ENCODE results near the gene PMEPA1.

PMEPA1 gene

GRCh38 chr20:57672164-57672563 lies 37.7 kb downstream of the PMEPA1 start:
- DNase-seq: no peak

GRCh38 chr20:57671662-57672061 lies 38.2 kb downstream of the PMEPA1 start:
- no peak for DNase-seq

- DNase-seq: no peak
Observed at GRCh38 chr20:57671072-57671391, 38.8 kb downstream of the PMEPA1 start.

GRCh38 chr20:57670288-57671071 lies 39.3 kb downstream of the PMEPA1 start:
- DNase-seq: no peak

GRCh38 chr20:57669632-57670031 lies 40.2 kb downstream of the PMEPA1 start:
- no peak for DNase-seq

GRCh38 chr20:57667924-57668782 lies 41.7 kb downstream of the PMEPA1 start:
- no peak for DNase-seq

GRCh38 chr20:57667388-57667787 lies 42.4 kb downstream of the PMEPA1 start:
- no peak for DNase-seq

GRCh38 chr20:57666834-57667157 lies 43.0 kb downstream of the PMEPA1 start:
- DNase-seq: no peak

- DNase-seq: no peak
Observed at GRCh38 chr20:57666106-57666833, 43.5 kb downstream of the PMEPA1 start.

GRCh38 chr20:57665589-57665971 lies 44.2 kb downstream of the PMEPA1 start:
- DNase-seq: no peak

- no peak for DNase-seq
Observed at GRCh38 chr20:57664924-57665588, 44.8 kb downstream of the PMEPA1 start.

GRCh38 chr20:57664476-57664875 lies 45.3 kb downstream of the PMEPA1 start:
- no peak for DNase-seq

- no peak for DNase-seq
Observed at GRCh38 chr20:57663681-57664451, 45.9 kb downstream of the PMEPA1 start.

- no peak for DNase-seq
Observed at GRCh38 chr20:57663241-57663640, 46.6 kb downstream of the PMEPA1 start.

GRCh38 chr20:57662456-57663240 lies 47.2 kb downstream of the PMEPA1 start:
- no peak for DNase-seq

GRCh38 chr20:57661746-57662455 lies 47.9 kb downstream of the PMEPA1 start:
- DNase-seq: no peak

GRCh38 chr20:57660922-57661745 lies 48.7 kb downstream of the PMEPA1 start:
- DNase-seq: no peak

- no peak for DNase-seq
Observed at GRCh38 chr20:57660181-57660921, 49.5 kb downstream of the PMEPA1 start.

GRCh38 chr20:57659517-57660180 lies 50.2 kb downstream of the PMEPA1 start:
- no peak for DNase-seq

Data from NCI-H774 (cell line).